H1 (cell line): Measurements from ENCODE around the gene CCBE1. TPM values are rescaled to one million over a fixed set of nuclear protein-coding genes. Genes with fewer than 3 reads are reported as not detected.

Source experiments
- CTCF ChIA-PET: fragments of 300-600 bp; sonication (Branson Sonifier 250); formaldehyde crosslinking; loops from one replicate; lab custom pipeline; 2021; ENCODE audit not compliant: partially characterized antibody; lab: Charles Lee
- POLR2A ChIA-PET: fragments of 300-600 bp; sonication (Branson Sonifier 250); formaldehyde crosslinking; loops from one replicate; lab custom pipeline; 2021; ENCODE audit warnings: inconsistent platforms; ENCODE audit not compliant: partially characterized antibody; lab: Charles Lee
- DNase-seq, 2 experiments: peaks; one replicate each; pipeline versions ENCODE4 v3.0.0 to v3.0.0-alpha.2; 2010 to 2022; ENCODE audit warnings: low spot score in 2 of 2, low read depth in 1 of 2, mixed read lengths in 1 of 2
- FAIRE-seq: peaks from 2 replicates; lab custom pipeline; 2011; peaks lifted over from hg19 to GRCh38; lab: Jason Lieb, UNC
- H2AFZ ChIP-seq: 2 replicates; pipeline ENCODE4 v1.8.1; 2012; ENCODE audit warnings: low read length, inconsistent platforms
- H2AK5ac ChIP-seq: 2 replicates; pipeline ENCODE4 v1.6.1; 2013; ENCODE audit warnings: low read depth, low read length
- H2BK120ac ChIP-seq: replicated peaks from 2 replicates; pipeline ENCODE3; 2013; ENCODE audit warnings: low read depth, low read length, inconsistent platforms
- H2BK12ac ChIP-seq: 2 replicates; pipeline ENCODE4 v1.6.1; 2013; ENCODE audit warnings: low read depth, low read length
- H2BK15ac ChIP-seq: 2 replicates; pipeline ENCODE4 v1.6.1; 2013; ENCODE audit warnings: low read length
- H2BK20ac ChIP-seq: 2 replicates; pipeline ENCODE4 v1.6.1; 2013; ENCODE audit warnings: low read length
- H2BK5ac ChIP-seq: 2 replicates; pipeline ENCODE4 v1.6.1; 2013; ENCODE audit warnings: low read depth, low read length
- H3K14ac ChIP-seq: 2 replicates; pipeline ENCODE4 v1.6.1; 2013; ENCODE audit warnings: inconsistent platforms; ENCODE audit not compliant: insufficient read length
- H3K18ac ChIP-seq: 2 replicates; pipeline ENCODE4 v1.6.1; 2013; ENCODE audit warnings: low read length; ENCODE audit errors: extremely low read depth
- H3K23ac ChIP-seq: 2 replicates; pipeline ENCODE4 v1.6.1; 2013; ENCODE audit warnings: inconsistent platforms; ENCODE audit not compliant: insufficient read length
- H3K23me2 ChIP-seq: 2 replicates; pipeline ENCODE4 v1.6.1; 2013; ENCODE audit warnings: low read depth, low read length
- H3K27ac ChIP-seq: 2 replicates; pipeline ENCODE4 v1.6.1; 2011; ENCODE audit warnings: low read depth, low read length, inconsistent platforms
- H3K27me3 ChIP-seq, 4 experiments: replicated peaks in 1 of 4; 1 replicate in 1 of 4; 2 replicates in 3 of 4; pipeline versions ENCODE4 v1.6.1 to v1.8.1; 2011 to 2013; ENCODE audit warnings: low read length in 3 of 4, mild to moderate bottlenecking in 3 of 4, inconsistent platforms in 2 of 4, mixed read lengths in 2 of 4, moderate library complexity in 1 of 4; ENCODE audit not compliant: control insufficient read depth in 3 of 4, insufficient read depth in 3 of 4; ENCODE audit errors: extremely low read depth in 1 of 4
- H3K36me3 ChIP-seq, 4 experiments: 2 replicates each; pipeline versions ENCODE4 v1.6.1 to v1.8.1; 2011 to 2013; ENCODE audit warnings: mild to moderate bottlenecking in 4 of 4, low read length in 3 of 4, moderate library complexity in 2 of 4, control low read depth in 1 of 4, inconsistent platforms in 1 of 4; ENCODE audit not compliant: insufficient read depth in 4 of 4, control insufficient read depth in 2 of 4
- H3K4ac ChIP-seq: replicated peaks from 2 replicates; pipeline ENCODE3; 2013; ENCODE audit warnings: low read length, low read depth, mixed read lengths, inconsistent platforms; ENCODE audit not compliant: insufficient read length
- H3K4me1 ChIP-seq, 4 experiments: replicated peaks in 1 of 4; 1 replicate in 1 of 4; 2 replicates in 3 of 4; pipeline versions ENCODE4 v1.6.1 to v1.8.1; 2011 to 2013; ENCODE audit warnings: low read length in 3 of 4, inconsistent platforms in 2 of 4, mixed read lengths in 1 of 4; ENCODE audit not compliant: insufficient read depth in 4 of 4, control insufficient read depth in 3 of 4
- H3K4me2 ChIP-seq, 2 experiments: 2 replicates each; pipeline versions ENCODE4 v1.6.1 to v1.8.1; 2011 to 2013; ENCODE audit warnings: low read depth in 2 of 2, low read length in 2 of 2, control low read depth in 1 of 2, inconsistent platforms in 1 of 2, mild to moderate bottlenecking in 1 of 2; ENCODE audit not compliant: insufficient read depth in 1 of 2
- H3K4me3 ChIP-seq, 4 experiments: fragments of 200-600, 300-600 bp in 1 of 4; sonication (generic), shearing (Covaris generic), sonication (Bioruptor Twin) in 1 of 4; 2 replicates each; pipeline versions ENCODE4 v1.5.1 to v1.8.1; 2011 to 2016; ENCODE audit warnings: low read length in 4 of 4, low read depth in 3 of 4, control low read depth in 2 of 4, inconsistent platforms in 2 of 4, mild to moderate bottlenecking in 2 of 4, mixed read lengths in 1 of 4, moderate library complexity in 1 of 4; ENCODE audit not compliant: insufficient read depth in 2 of 4; ENCODE audit errors: extremely low read depth in 1 of 4
- H3K56ac ChIP-seq: replicated peaks from 2 replicates; pipeline ENCODE3; 2013; ENCODE audit warnings: low read depth, mild to moderate bottlenecking, mixed read lengths, low read length, inconsistent platforms; ENCODE audit not compliant: insufficient read length
- H3K79me1 ChIP-seq: 2 replicates; pipeline ENCODE4 v1.6.1; 2013; ENCODE audit warnings: low read depth, low read length, control low read depth
- H3K79me2 ChIP-seq, 2 experiments: 2 replicates each; pipeline versions ENCODE4 v1.6.1 to v1.8.1; 2012 to 2013; ENCODE audit warnings: low read length in 2 of 2, mild to moderate bottlenecking in 2 of 2, inconsistent platforms in 1 of 2; ENCODE audit not compliant: insufficient read depth in 2 of 2, control insufficient read depth in 1 of 2
- H3K9ac ChIP-seq, 4 experiments: replicated peaks in 1 of 4; 1 replicate in 1 of 4; 2 replicates in 3 of 4; pipeline versions ENCODE4 v1.6.1 to v1.8.1; 2011 to 2013; ENCODE audit warnings: low read depth in 3 of 4, low read length in 3 of 4, control low read depth in 2 of 4, mild to moderate bottlenecking in 2 of 4, moderate library complexity in 2 of 4, inconsistent platforms in 1 of 4; ENCODE audit errors: extremely low read depth in 1 of 4
- H3K9me3 ChIP-seq, 2 experiments: 2 replicates each; pipeline versions ENCODE4 v1.6.1 to v1.8.1; 2012 to 2013; ENCODE audit warnings: mild to moderate bottlenecking in 2 of 2, moderate library complexity in 2 of 2, control low read depth in 1 of 2, inconsistent platforms in 1 of 2, low read depth in 1 of 2, low read length in 1 of 2, mixed read lengths in 1 of 2; ENCODE audit not compliant: insufficient read depth in 2 of 2
- H4K20me1 ChIP-seq, 2 experiments: replicated peaks in 1 of 2; 2 replicates each; pipeline versions ENCODE3 to v1.8.1; 2011 to 2013; ENCODE audit warnings: inconsistent platforms in 2 of 2, low read length in 2 of 2, mild to moderate bottlenecking in 1 of 2; ENCODE audit not compliant: insufficient read depth in 2 of 2, control insufficient read depth in 1 of 2
- H4K5ac ChIP-seq: 2 replicates; pipeline ENCODE4 v1.6.1; 2013; ENCODE audit warnings: low read length, low read depth, mixed read lengths, inconsistent platforms; ENCODE audit not compliant: insufficient read length
- H4K8ac ChIP-seq: 2 replicates; pipeline ENCODE4 v1.8.0; 2013; ENCODE audit warnings: mild to moderate bottlenecking, moderate library complexity, low read length, inconsistent platforms; ENCODE audit not compliant: insufficient read depth; ENCODE audit errors: extremely low read depth
- H4K91ac ChIP-seq: replicated peaks from 2 replicates; pipeline ENCODE3; 2013; ENCODE audit warnings: low read length, mixed read lengths, inconsistent platforms; ENCODE audit not compliant: insufficient read length
- ATF3 ChIP-seq: IDR thresholded peaks from 2 replicates; pipeline ENCODE4 v1.6.1; 2011; ENCODE audit warnings: low read depth, mild to moderate bottlenecking, low read length; ENCODE audit not compliant: insufficient read depth
- BACH1 ChIP-seq: IDR thresholded peaks from 2 replicates; pipeline ENCODE4 v1.6.1; 2012; ENCODE audit warnings: low read length, improper control_type of control experiment
- BRCA1 ChIP-seq: IDR thresholded peaks from 2 replicates; pipeline ENCODE4 v1.6.1; 2012; ENCODE audit warnings: low read depth, low read length, improper control_type of control experiment
- GABPA ChIP-seq: IDR thresholded peaks from 2 replicates; pipeline ENCODE4 v1.6.1; 2011; ENCODE audit warnings: mild to moderate bottlenecking, low read length, moderate library complexity, borderline replicate concordance; ENCODE audit not compliant: insufficient read depth
- KDM1A ChIP-seq: fragments of 200-600, 300-600 bp; sonication (generic); IDR thresholded peaks from 2 replicates; pipeline ENCODE4 v1.7.1; 2016; ENCODE audit warnings: mild to moderate bottlenecking, low read length, borderline replicate concordance
- POLR2A ChIP-seq, 2 experiments: IDR thresholded peaks; 1 replicate in 1 of 2; 2 replicates in 1 of 2; pipeline ENCODE4 v1.6.1; 2011; ENCODE audit warnings: low read depth in 2 of 2, low read length in 2 of 2, mild to moderate bottlenecking in 2 of 2; ENCODE audit errors: control extremely low read depth in 1 of 2
- POLR2AphosphoS5 ChIP-seq: IDR thresholded peaks from 2 replicates; pipeline ENCODE4 v1.6.1; 2011; ENCODE audit warnings: low read depth, low read length
- RXRA ChIP-seq: IDR thresholded peaks from 2 replicates; pipeline ENCODE4 v1.6.1; 2011; ENCODE audit warnings: low read depth, mild to moderate bottlenecking, low read length, moderate library complexity; ENCODE audit not compliant: insufficient read depth
- SAP30 ChIP-seq: fragments of 300-600 bp; sonication (generic); IDR thresholded peaks from 2 replicates; pipeline ENCODE4 v1.7.1; 2012; ENCODE audit warnings: low read length, moderate library complexity, mild to moderate bottlenecking, inconsistent platforms; ENCODE audit not compliant: insufficient read depth, insufficient replicate concordance
- SIX5 ChIP-seq: IDR thresholded peaks from 2 replicates; pipeline ENCODE4 v1.6.1; 2011; ENCODE audit warnings: mild to moderate bottlenecking, low read depth, low read length
- SRF ChIP-seq: IDR thresholded peaks from 2 replicates; pipeline ENCODE4 v1.6.1; 2011; ENCODE audit warnings: mild to moderate bottlenecking, low read depth, low read length, moderate library complexity
- WGBS, 2 experiments: shearing (Covaris generic) in 1 of 2; methylation state at CpG; one replicate each; pipeline versions ENCODE4 v1.1.6 to v1.1.7; 2013 to 2015; ENCODE audit warnings: low lambda C conversion rate in 2 of 2, mixed read lengths in 2 of 2, inconsistent platforms in 1 of 2, low coverage in 1 of 2, missing lambda C conversion rate in 1 of 2; ENCODE audit not compliant: insufficient replicate concordance in 2 of 2, insufficient coverage in 1 of 2, insufficient read length in 1 of 2; ENCODE audit errors: extremely low coverage in 1 of 2, missing lambda C conversion rate in 1 of 2; 5-methylcytosine and 5-hydroxymethylcytosine counted together
- polyA plus RNA-seq, 7 experiments: library from polyadenylated mRNA; depleted of rRNA in 3 of 7; stranded (reverse) in 5 of 7; unstranded in 2 of 7; fragments of >200 nt in 5 of 7; fragments of 200-250 nt in 2 of 7; gene quantifications; 1 replicate in 5 of 7; 2 replicates in 1 of 7; 4 replicates in 1 of 7; pipeline versions ENCODE4 v1.2.1 to v1.2.3, GENCODE V29; 2011 to 2013; ENCODE audit warnings: missing spikeins in 2 of 7, mixed read lengths in 2 of 7
- total RNA-seq: library from RNA; stranded (reverse); fragmentation: NEBNext Ultra II Directional; extraction: Animal tissue kit (Norgen Biotek cat#: 25700); gene quantifications from 2 replicates; pipeline ENCODE4 v1.2.1, GENCODE V29; 2021
- TF ChIP-seq, protein P1 (sequence below), 3 experiments: IDR thresholded peaks; 1 replicate in 2 of 3; 2 replicates in 1 of 3; pipeline versions ENCODE4 v1.5.1 to v1.6.1; 2011; ENCODE audit warnings: low read length in 3 of 3, mild to moderate bottlenecking in 3 of 3, inconsistent platforms in 2 of 3, low read depth in 1 of 3, moderate library complexity in 1 of 3; ENCODE audit not compliant: insufficient read depth in 1 of 3; ENCODE audit errors: control extremely low read depth in 1 of 3

Gene CCBE1
- total and polyA plus RNA-seq, 2 of the 8 experiments (the other 6 are each of a cell fraction or from before 2014, with no cell fraction given), result 2.1 to 2.6 TPM

DNA sequence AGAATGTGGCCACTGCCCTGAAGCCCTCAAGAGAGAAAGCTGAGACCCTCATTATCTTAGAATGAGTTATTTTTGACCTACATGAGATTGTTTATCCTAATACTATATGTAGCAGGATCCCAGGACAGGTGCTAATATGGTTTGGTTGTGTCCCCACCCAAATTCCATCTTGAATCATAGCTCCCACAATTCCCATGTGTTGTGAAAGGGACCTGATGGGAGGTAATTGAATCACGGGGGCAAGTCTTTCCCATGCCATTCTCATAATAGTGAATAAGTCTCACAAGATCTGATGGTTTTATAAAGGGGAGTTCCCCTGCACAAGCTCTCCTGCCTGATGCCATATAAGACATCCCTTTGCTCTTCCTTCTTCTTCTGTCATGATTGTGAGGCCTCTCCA lies 76.8 kb downstream of the CCBE1 start:
- Histone ChIP-seq H2BK5ac (no peak overlapping the region), H2AK5ac (no peak overlapping the region), H4K5ac (no peak overlapping the region), H3K23ac (no peak overlapping the region), H3K14ac (no peak overlapping the region), H3K4ac (no peak overlapping the region), H3K9ac (no peak overlapping the region), H3K18ac (no peak overlapping the region), H3K79me1 (no peaks in the 10 kb centered on the region), H3K27ac (no peak overlapping the region), H2AFZ (no peak overlapping the region), H3K4me1 (no peaks in the 10 kb centered on the region), H4K20me1 (no peaks in the 10 kb centered on the region), H3K9me3 (no peaks in the 10 kb centered on the region; a peak in 1 of 4 replicates), H3K56ac (no peak overlapping the region), H3K27me3 (no peaks in the 10 kb centered on the region), H4K8ac (no peak overlapping the region), H3K23me2 (no peaks in the 10 kb centered on the region), H2BK15ac (no peak overlapping the region), H2BK12ac (no peak overlapping the region), H3K4me3 (no peak overlapping the region), H2BK20ac (no peak overlapping the region), H4K91ac (no peak overlapping the region), H3K4me2 (no peak overlapping the region), H2BK120ac (no peak overlapping the region), H3K36me3 (no peaks in the 10 kb centered on the region), H3K79me2 (no peaks in the 10 kb centered on the region)
- 90% methylated on average over 1 of the region's 1 CpG; no CpG with 5 or more reads in 1 of the 2 experiments for WGBS, 2 experiments
- FAIRE-seq (no peak), DNase-seq (no peak)
- CTCF ChIA-PET, result interaction anchor here (0.5 to 3.2 kb wide), 4 partner anchors 11 to 259 kb away, joined by 3 to 16 read pairs (median 3); no protein-coding TSS in a partner anchor
- POLR2A ChIA-PET, result no interaction called here
- no peak for TF ChIP-seq POLR2AphosphoS5
- TF ChIP-seq RXRA, result no peak
- no peak for TF ChIP-seq BRCA1
- TF ChIP-seq POLR2A (IDR thresholded peaks at IDR 0.05; ENCODE audit: control extremely low read depth in 1 of 2, low read depth in 2 of 2, low read length in 2 of 2), result no peak
- no peak for TF ChIP-seq BACH1
- TF ChIP-seq ATF3, result no peak
- no peak for TF ChIP-seq KDM1A
- TF ChIP-seq SRF, result no peak
- no peak for TF ChIP-seq GABPA
- no peak for TF ChIP-seq SAP30
- no peak for TF ChIP-seq SIX5
- TF ChIP-seq, protein P1, sequence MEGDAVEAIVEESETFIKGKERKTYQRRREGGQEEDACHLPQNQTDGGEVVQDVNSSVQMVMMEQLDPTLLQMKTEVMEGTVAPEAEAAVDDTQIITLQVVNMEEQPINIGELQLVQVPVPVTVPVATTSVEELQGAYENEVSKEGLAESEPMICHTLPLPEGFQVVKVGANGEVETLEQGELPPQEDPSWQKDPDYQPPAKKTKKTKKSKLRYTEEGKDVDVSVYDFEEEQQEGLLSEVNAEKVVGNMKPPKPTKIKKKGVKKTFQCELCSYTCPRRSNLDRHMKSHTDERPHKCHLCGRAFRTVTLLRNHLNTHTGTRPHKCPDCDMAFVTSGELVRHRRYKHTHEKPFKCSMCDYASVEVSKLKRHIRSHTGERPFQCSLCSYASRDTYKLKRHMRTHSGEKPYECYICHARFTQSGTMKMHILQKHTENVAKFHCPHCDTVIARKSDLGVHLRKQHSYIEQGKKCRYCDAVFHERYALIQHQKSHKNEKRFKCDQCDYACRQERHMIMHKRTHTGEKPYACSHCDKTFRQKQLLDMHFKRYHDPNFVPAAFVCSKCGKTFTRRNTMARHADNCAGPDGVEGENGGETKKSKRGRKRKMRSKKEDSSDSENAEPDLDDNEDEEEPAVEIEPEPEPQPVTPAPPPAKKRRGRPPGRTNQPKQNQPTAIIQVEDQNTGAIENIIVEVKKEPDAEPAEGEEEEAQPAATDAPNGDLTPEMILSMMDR (IDR thresholded peaks at IDR 0.05; ENCODE audit: control extremely low read depth in 1 of 3, insufficient read depth in 1 of 3, low read depth in 1 of 3, low read length in 3 of 3), result no peak
